H1 (cell line): ENCODE data around the gene INPPL1.

Experiments used
- CEBPB ChIP-seq: IDR thresholded peaks from 2 replicates; pipeline ENCODE4 v1.6.1; 2012; ENCODE audit warnings: low read depth, low read length
- CHD2 ChIP-seq: IDR thresholded peaks from 2 replicates; pipeline ENCODE4 v1.6.1; 2012; ENCODE audit warnings: low read length, improper control_type of control experiment
- EZH2 ChIP-seq: fragments of 200-600 bp; sonication (generic); IDR thresholded peaks from 2 replicates; pipeline ENCODE4 v1.7.1; 2012; ENCODE audit warnings: low read depth, mild to moderate bottlenecking, moderate library complexity, low read length, inconsistent platforms; ENCODE audit not compliant: severe bottlenecking
- GABPA ChIP-seq: IDR thresholded peaks from 2 replicates; pipeline ENCODE4 v1.6.1; 2011; ENCODE audit warnings: mild to moderate bottlenecking, low read length, moderate library complexity, borderline replicate concordance; ENCODE audit not compliant: insufficient read depth
- NRF1 ChIP-seq: IDR thresholded peaks from 2 replicates; pipeline ENCODE4 v1.6.1; 2011; ENCODE audit warnings: mild to moderate bottlenecking, low read depth, low read length, improper control_type of control experiment
- POLR2A ChIP-seq, 2 experiments: IDR thresholded peaks; 1 replicate in 1 of 2; 2 replicates in 1 of 2; pipeline ENCODE4 v1.6.1; 2011; ENCODE audit warnings: low read depth in 2 of 2, low read length in 2 of 2, mild to moderate bottlenecking in 2 of 2; ENCODE audit errors: control extremely low read depth in 1 of 2
- POLR2AphosphoS5 ChIP-seq: IDR thresholded peaks from 2 replicates; pipeline ENCODE4 v1.6.1; 2011; ENCODE audit warnings: low read depth, low read length
- TEAD4 ChIP-seq: IDR thresholded peaks from 2 replicates; pipeline ENCODE4 v1.6.1; 2012; ENCODE audit warnings: low read depth, low read length, inconsistent platforms, mixed read lengths
- ZNF274 ChIP-seq: IDR thresholded peaks from 2 replicates; pipeline ENCODE4 v1.7.0; 2012; ENCODE audit warnings: low read length, borderline replicate concordance; ENCODE audit errors: extremely low read depth
- TF ChIP-seq, protein P1 (sequence below), 3 experiments: IDR thresholded peaks; 1 replicate in 2 of 3; 2 replicates in 1 of 3; pipeline versions ENCODE4 v1.5.1 to v1.6.1; 2011; ENCODE audit warnings: low read length in 3 of 3, mild to moderate bottlenecking in 3 of 3, inconsistent platforms in 2 of 3, low read depth in 1 of 3, moderate library complexity in 1 of 3; ENCODE audit not compliant: insufficient read depth in 1 of 3; ENCODE audit errors: control extremely low read depth in 1 of 3

DNA sequence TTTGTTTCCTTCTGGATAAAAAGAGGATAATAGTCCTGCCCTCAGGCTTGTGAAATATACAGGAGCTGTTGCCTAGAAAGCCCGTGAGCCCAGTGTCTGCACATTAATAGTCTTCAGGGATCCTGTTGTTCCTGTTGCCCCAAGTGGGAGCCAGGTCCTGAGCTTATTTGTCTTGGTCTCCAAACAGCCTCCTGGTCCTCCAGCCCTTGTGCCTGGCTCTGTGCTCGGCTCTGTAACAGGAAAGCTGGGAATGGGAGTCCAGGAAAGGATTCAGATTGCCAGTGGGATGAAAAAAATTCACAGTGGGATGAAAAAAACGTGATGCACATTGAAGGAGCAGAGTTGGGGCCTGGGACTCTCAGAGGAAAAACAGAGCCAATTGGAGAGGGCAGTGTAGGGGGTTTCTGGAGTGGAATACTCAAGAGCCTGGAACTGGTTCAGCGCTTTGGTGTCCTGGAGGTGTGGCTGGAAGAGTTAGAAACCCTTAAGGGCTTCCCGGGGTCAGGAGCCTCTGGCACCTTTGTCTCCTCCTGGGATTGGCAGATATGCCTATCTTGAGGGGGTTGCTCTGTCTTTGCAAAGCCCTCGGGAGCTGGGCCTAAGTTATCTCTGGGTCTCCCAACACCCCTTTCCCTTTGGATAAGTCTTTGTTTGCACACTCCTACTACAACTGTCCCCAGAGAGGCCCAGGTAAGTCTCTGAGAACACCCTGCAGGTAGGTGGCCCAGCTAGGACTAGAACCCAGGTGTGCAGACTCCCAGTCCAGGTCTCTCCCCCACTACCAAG lies 2.3 kb upstream of the INPPL1 start:
- TF ChIP-seq POLR2A (IDR thresholded peaks at IDR 0.05; ENCODE audit: control extremely low read depth in 1 of 2, low read depth in 2 of 2, low read length in 2 of 2) (no peak), GABPA (no peak), NRF1 (no peak), TEAD4 (no peak), CEBPB (no peak), EZH2 (no peak), POLR2AphosphoS5 (no peak), ZNF274 (no peak), CHD2 (no peak)
- TF ChIP-seq, protein P1, sequence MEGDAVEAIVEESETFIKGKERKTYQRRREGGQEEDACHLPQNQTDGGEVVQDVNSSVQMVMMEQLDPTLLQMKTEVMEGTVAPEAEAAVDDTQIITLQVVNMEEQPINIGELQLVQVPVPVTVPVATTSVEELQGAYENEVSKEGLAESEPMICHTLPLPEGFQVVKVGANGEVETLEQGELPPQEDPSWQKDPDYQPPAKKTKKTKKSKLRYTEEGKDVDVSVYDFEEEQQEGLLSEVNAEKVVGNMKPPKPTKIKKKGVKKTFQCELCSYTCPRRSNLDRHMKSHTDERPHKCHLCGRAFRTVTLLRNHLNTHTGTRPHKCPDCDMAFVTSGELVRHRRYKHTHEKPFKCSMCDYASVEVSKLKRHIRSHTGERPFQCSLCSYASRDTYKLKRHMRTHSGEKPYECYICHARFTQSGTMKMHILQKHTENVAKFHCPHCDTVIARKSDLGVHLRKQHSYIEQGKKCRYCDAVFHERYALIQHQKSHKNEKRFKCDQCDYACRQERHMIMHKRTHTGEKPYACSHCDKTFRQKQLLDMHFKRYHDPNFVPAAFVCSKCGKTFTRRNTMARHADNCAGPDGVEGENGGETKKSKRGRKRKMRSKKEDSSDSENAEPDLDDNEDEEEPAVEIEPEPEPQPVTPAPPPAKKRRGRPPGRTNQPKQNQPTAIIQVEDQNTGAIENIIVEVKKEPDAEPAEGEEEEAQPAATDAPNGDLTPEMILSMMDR (IDR thresholded peaks at IDR 0.05; ENCODE audit: control extremely low read depth in 1 of 3, insufficient read depth in 1 of 3, low read depth in 1 of 3, low read length in 3 of 3): no peak
